Large intestine (tissue), 3 donors: ENCODE data around the gene HMCN2. TPM values are rescaled to one million over a fixed set of nuclear protein-coding genes. Genes with fewer than 3 reads are reported as not detected.

Experiments
- DNase-seq, 2 donors: peaks; one replicate each; pipeline versions ENCODE4 v3.0.0 to v3.0.0-alpha.2; 2013
- H3K27ac ChIP-seq: one replicate; pipeline ENCODE4 v1.5.1; 2013; ENCODE audit warnings: low read length
- H3K27me3 ChIP-seq: 2 replicates; pipeline ENCODE4 v1.6.1; 2013; ENCODE audit warnings: low read length; ENCODE audit not compliant: control insufficient read depth, insufficient read depth
- H3K36me3 ChIP-seq: 2 replicates; pipeline ENCODE4 v1.6.1; 2013; ENCODE audit warnings: low read length; ENCODE audit not compliant: control insufficient read depth, insufficient read depth
- H3K4me1 ChIP-seq: one replicate; pipeline ENCODE4 v1.6.1; 2013; ENCODE audit warnings: low read length; ENCODE audit not compliant: control insufficient read depth, insufficient read depth
- H3K4me3 ChIP-seq: one replicate; pipeline ENCODE4 v1.5.1; 2013; ENCODE audit warnings: low read length
- H3K9me3 ChIP-seq: one replicate; pipeline ENCODE4 v1.6.1; 2013; ENCODE audit warnings: mild to moderate bottlenecking, low read depth, low read length, moderate library complexity; ENCODE audit not compliant: control insufficient read depth
- WGBS: methylation state at CpG from one replicate; pipeline ENCODE4 v1.1.5; 2013; ENCODE audit warnings: low lambda C conversion rate; ENCODE audit not compliant: insufficient coverage; 5-methylcytosine and 5-hydroxymethylcytosine counted together
- polyA plus RNA-seq: library from polyadenylated mRNA; unstranded; fragments of 120-200 nt; gene quantifications from one replicate; pipeline ENCODE4 v1.2.1, GENCODE V29; 2013

HMCN2 gene
- polyA plus RNA-seq, 1 donor = 20.0 TPM

DNA sequence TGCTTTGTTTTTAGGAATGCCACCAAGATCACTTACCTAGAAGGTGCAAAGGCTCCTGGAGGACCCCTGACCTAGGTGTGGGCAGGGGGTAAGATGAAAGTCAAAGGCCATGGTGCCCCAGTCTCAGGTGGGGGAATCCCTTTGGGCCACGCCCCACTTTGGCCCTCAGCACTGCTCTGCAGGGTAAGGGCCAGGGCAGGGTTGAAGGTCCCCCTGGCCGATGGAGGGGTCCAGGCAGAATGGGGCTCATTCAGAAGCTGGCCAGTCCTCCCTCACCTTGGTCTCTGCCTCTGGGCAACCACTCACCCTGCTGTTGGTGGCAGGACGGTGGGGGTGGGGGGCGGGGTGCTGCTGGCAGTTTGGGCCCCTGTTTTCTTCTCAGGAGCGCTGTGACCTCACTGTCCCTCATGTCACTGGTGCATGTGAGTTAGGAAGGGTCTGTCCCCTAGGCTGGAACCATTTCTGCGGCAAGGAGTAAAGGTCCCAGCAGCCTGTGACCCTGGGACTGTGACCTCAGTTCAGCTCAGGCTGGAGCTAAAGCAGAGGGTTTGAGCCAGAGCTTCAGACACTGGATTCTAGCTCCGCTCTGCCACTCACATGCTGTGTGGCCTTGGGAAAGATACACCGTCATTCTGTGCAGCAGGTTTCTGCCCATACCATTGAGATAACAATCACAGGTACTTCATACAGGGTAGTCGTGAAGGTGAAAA is 177.3 kb downstream of the HMCN2 start:
- Histone ChIP-seq H3K9me3 (peaks cover 4% of the 10 kb centered on the region), H3K4me3 (no peak overlapping the region), H3K4me1 (peaks cover 25% of the 10 kb centered on the region), H3K27me3 (no peaks in the 10 kb centered on the region), H3K36me3 (peaks cover 3% of the 10 kb centered on the region), H3K27ac (no peak overlapping the region)
- no peak for DNase-seq
- no CpG with 5 or more reads among the region's 9 CpGs for WGBS

GRCh38 chr9:130443456-130443801 is 177.9 kb downstream of the HMCN2 start:
- no peak overlapping the region for H3K27ac ChIP-seq
- no CpG with 5 or more reads among the region's 6 CpGs for WGBS
- peaks cover 4% of the 10 kb centered on the region for H3K9me3 ChIP-seq
- H3K4me3 ChIP-seq = no peak overlapping the region
- H3K36me3 ChIP-seq = peaks cover 7% of the 10 kb centered on the region
- H3K27me3 ChIP-seq = no peaks in the 10 kb centered on the region
- no peak for DNase-seq
- H3K4me1 ChIP-seq = peaks cover 30% of the 10 kb centered on the region

- H3K36me3 ChIP-seq = peaks cover 7% of the 10 kb centered on the region
- H3K4me3 ChIP-seq = peak overlapping the region; percentile 20
- DNase-seq = no peak
- H3K4me1 ChIP-seq = peaks cover 33% of the 10 kb centered on the region
- no peaks in the 10 kb centered on the region for H3K27me3 ChIP-seq
- no CpG with 5 or more reads among the region's 14 CpGs for WGBS
- H3K9me3 ChIP-seq = peaks cover 4% of the 10 kb centered on the region
- peak overlapping the region; percentile 23 for H3K27ac ChIP-seq
Observed at GRCh38 chr9:130443840-130444492, 178.4 kb downstream of the HMCN2 start.

DNA sequence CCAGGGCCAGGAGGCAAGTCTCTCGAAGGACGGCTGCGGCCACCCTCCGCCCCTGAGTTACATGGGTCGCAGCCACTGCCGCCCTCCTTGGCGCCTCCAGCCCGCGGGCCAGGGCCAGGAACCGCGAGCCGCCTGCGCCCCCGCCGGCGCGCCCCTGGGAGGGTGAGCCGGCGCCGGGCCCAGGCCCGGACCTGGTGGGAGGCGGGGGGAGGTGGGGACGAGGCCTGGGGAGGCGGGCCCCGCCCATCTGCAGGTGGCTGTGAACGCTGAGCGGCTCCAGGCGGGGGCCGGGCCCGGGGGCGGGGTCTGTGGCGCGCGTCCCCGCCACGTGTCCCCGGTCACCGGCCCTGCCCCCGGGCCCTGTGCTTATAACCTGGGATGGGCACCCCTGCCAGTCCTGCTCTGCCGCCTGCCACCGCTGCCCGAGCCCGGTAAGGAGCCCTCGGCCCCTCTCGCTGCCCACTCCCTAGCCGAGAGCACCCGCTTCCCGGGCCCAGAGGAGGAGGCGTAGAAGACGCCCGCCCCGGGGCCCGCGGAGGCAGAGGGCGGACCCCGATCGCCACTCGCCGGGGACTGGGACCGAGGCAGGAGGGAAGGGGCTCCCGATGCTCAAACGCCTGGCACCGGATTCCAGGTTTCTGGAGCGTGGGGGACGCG is 179.1 kb downstream of the HMCN2 start, which contains the start of gene ASS1:
TSS of gene ASS1 (plus strand) at position 397 of the 657 bp plus-strand sequence. CDS start 7,268 bp downstream, outside the sequence.
- DNase-seq = peak; percentile 73 to 91
- WGBS = no CpG with 5 or more reads among the region's 66 CpGs
- H3K4me1 ChIP-seq = peaks cover 40% of the 10 kb centered on the region

GRCh38 chr9:130445268-130445983 is 179.9 kb downstream of the HMCN2 start:
- peaks cover 46% of the 10 kb centered on the region for H3K4me1 ChIP-seq
- WGBS = 10% methylated on average over 4 of the region's 30 CpGs
- DNase-seq = peak; percentile 76 to 87

More for the DNA sequence above, 179.1 kb downstream of the HMCN2 start, which contains the start of gene ASS1:
- no peaks in the 10 kb centered on the region for H3K27me3 ChIP-seq
- H3K4me3 ChIP-seq = peak within 1 kb of the TSS; percentile 96
- H3K36me3 ChIP-seq = peaks cover 7% of the 10 kb centered on the region
- peak within 1 kb of the TSS; percentile 94 for H3K27ac ChIP-seq
- peaks cover 4% of the 10 kb centered on the region for H3K9me3 ChIP-seq

GRCh38 chr9:130446101-130446861 is 180.7 kb downstream of the HMCN2 start:
- no peaks in the 10 kb centered on the region for H3K9me3 ChIP-seq
- peak overlapping the region; percentile 96 for H3K4me3 ChIP-seq
- no CpG with 5 or more reads among the region's 16 CpGs for WGBS
- peaks cover 7% of the 10 kb centered on the region for H3K36me3 ChIP-seq
- H3K27ac ChIP-seq = peak overlapping the region; percentile 94
- DNase-seq = peak; percentile 48 to 61
- H3K4me1 ChIP-seq = peaks cover 55% of the 10 kb centered on the region
- no peaks in the 10 kb centered on the region for H3K27me3 ChIP-seq

More at GRCh38 chr9:130445268-130445983, 179.9 kb downstream of the HMCN2 start:
- peaks cover 4% of the 10 kb centered on the region for H3K9me3 ChIP-seq
- peak overlapping the region; percentile 94 for H3K27ac ChIP-seq
- H3K4me3 ChIP-seq = peak overlapping the region; percentile 96
- H3K36me3 ChIP-seq = peaks cover 7% of the 10 kb centered on the region
- no peaks in the 10 kb centered on the region for H3K27me3 ChIP-seq

- DNase-seq = peak in 1 of 2 donors; percentile 46
- H3K36me3 ChIP-seq = peaks cover 9% of the 10 kb centered on the region
- peak overlapping the region; percentile 94 for H3K27ac ChIP-seq
- H3K4me3 ChIP-seq = peak overlapping the region; percentile 96
- no peaks in the 10 kb centered on the region for H3K9me3 ChIP-seq
- no CpG with 5 or more reads among the region's 12 CpGs for WGBS
- peaks cover 65% of the 10 kb centered on the region for H3K4me1 ChIP-seq
- no peaks in the 10 kb centered on the region for H3K27me3 ChIP-seq
Observed at GRCh38 chr9:130447193-130447816, 181.7 kb downstream of the HMCN2 start.

DNA sequence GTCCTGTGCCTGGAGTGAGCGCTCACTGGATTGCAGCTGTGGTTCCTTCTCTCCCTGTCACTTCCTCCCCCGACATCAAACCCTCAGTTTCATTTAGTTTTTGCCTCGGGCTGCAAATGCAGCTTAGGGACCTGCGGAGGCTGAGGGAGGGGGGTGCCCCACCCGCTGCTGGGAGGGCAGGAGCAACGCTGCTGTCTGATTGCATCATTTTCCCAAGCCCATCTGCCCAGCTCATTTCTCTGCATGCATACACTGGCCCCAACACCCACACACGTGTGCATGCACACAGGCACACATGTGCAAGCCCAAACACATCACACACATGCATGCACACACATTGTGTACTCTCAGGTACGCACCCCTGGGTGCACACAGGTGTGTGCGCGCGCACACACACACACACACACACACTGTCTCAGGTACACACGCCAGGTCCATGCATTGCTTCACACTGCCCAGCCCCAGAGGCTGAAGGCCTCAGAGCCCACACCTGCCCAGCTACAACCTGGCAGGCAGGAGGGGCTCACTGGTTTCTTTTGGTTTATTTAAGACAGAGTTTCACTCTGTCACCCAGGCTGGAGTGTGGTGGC is 182.6 kb downstream of the HMCN2 start:
- peaks cover 73% of the 10 kb centered on the region for H3K4me1 ChIP-seq
- H3K9me3 ChIP-seq = no peaks in the 10 kb centered on the region
- no peak overlapping the region for H3K4me3 ChIP-seq
- DNase-seq = no peak
- H3K27ac ChIP-seq = peak overlapping the region; percentile 95
- H3K36me3 ChIP-seq = peaks cover 15% of the 10 kb centered on the region
- no CpG with 5 or more reads among the region's 12 CpGs for WGBS
- H3K27me3 ChIP-seq = no peaks in the 10 kb centered on the region
